HepG2 (cell line): Measurements from ENCODE around the gene CSMD2. TPM values are rescaled to one million over a fixed set of nuclear protein-coding genes. Genes with fewer than 3 reads are reported as not detected.

Experiments
- ATAC-seq: fragments of 200-7000 bp; cut with Tn5 transposase; 3 replicates; pipeline ENCODE4 v1.9.1; 2020; ENCODE audit warnings: mild to moderate bottlenecking, moderate library complexity
- BruUV-seq: library from RNA; stranded (reverse); fragments of 400-500 nt; replicated peaks from 2 replicates; lab custom pipeline; 2021; lab: Mats Ljungman, UMichigan
- CTCF ChIA-PET: fragments of 300-600 bp; formaldehyde crosslinking; extraction: SDS; loops from one replicate; lab custom pipeline; 2021; ENCODE audit warnings: low total read pairs, inconsistent platforms, low intra/inter-chr PET ratio; lab: Yijun Ruan, JAX
- POLR2A ChIA-PET: fragments of 350-600 bp; sonication (Branson Sonifier 250); formaldehyde crosslinking; loops from one replicate; lab custom pipeline; 2020; ENCODE audit warnings: antibody characterized with exemption, inconsistent platforms; lab: Yijun Ruan, JAX
- DNase-seq: peaks from one replicate; pipeline ENCODE4 v3.0.0-alpha.2; 2015; ENCODE audit warnings: low spot score
- FAIRE-seq: peaks from 3 replicates; lab custom pipeline; 2011; peaks lifted over from hg19 to GRCh38; lab: Jason Lieb, UNC
- H2AFZ ChIP-seq: one replicate; pipeline ENCODE4 v1.6.1; 2011; ENCODE audit warnings: low read length, inconsistent platforms
- H3K27ac ChIP-seq: fragments of 300-600 bp; 3 replicates; pipeline ENCODE4 v1.8.0; 2011; ENCODE audit warnings: mixed run types, mild to moderate bottlenecking, mixed read lengths, low read length, inconsistent platforms; ENCODE audit not compliant: insufficient read depth; ENCODE audit errors: extremely low read length
- H3K27me3 ChIP-seq, 2 experiments: fragments of 200-600 bp in 1 of 2; 2 replicates in 1 of 2; 3 replicates in 1 of 2; pipeline versions ENCODE4 v1.6.0 to v1.8.0; 2011; ENCODE audit warnings: low read length in 2 of 2, mild to moderate bottlenecking in 2 of 2, moderate library complexity in 2 of 2, inconsistent platforms in 1 of 2; ENCODE audit not compliant: insufficient read depth in 2 of 2, control insufficient read depth in 1 of 2
- H3K36me3 ChIP-seq, 2 experiments: fragments of 200-600 bp in 1 of 2; replicated peaks in 1 of 2; 2 replicates in 1 of 2; 3 replicates in 1 of 2; pipeline versions ENCODE4 v1.5.1 to v1.8.0; 2011; ENCODE audit warnings: low read length in 2 of 2, inconsistent platforms in 1 of 2; ENCODE audit not compliant: insufficient read depth in 2 of 2, control insufficient read depth in 1 of 2
- H3K4me1 ChIP-seq: 2 replicates; pipeline ENCODE4 v1.5.1; 2012; ENCODE audit warnings: low read length, inconsistent platforms; ENCODE audit not compliant: insufficient read depth
- H3K4me2 ChIP-seq: 2 replicates; pipeline ENCODE4 v1.6.0; 2011; ENCODE audit warnings: low read depth, low read length, inconsistent platforms
- H3K4me3 ChIP-seq, 3 experiments: fragments of 200-600 bp in 1 of 3; sonication (generic), shearing (Covaris generic) in 1 of 3; replicated peaks in 1 of 3; 2 replicates each; pipeline ENCODE4 v1.5.1; 2011 to 2016; ENCODE audit warnings: low read length in 3 of 3, inconsistent platforms in 2 of 3, low read depth in 2 of 3, mild to moderate bottlenecking in 2 of 3, control low read depth in 1 of 3, mixed read lengths in 1 of 3; ENCODE audit not compliant: insufficient read depth in 1 of 3
- H3K79me2 ChIP-seq: one replicate; pipeline ENCODE4 v1.6.1; 2011; ENCODE audit warnings: low read length, inconsistent platforms; ENCODE audit not compliant: insufficient read depth
- H3K9ac ChIP-seq: 2 replicates; pipeline ENCODE4 v1.6.0; 2011; ENCODE audit warnings: mild to moderate bottlenecking, low read depth, low read length, inconsistent platforms; ENCODE audit not compliant: insufficient read depth
- H3K9me3 ChIP-seq: 2 replicates; pipeline ENCODE4 v1.5.1; 2012; ENCODE audit warnings: mild to moderate bottlenecking, low read length
- H4K20me1 ChIP-seq: 2 replicates; pipeline ENCODE4 v1.6.0; 2011; ENCODE audit warnings: inconsistent platforms, mild to moderate bottlenecking, low read length, moderate library complexity; ENCODE audit not compliant: insufficient read depth
- EHMT2 ChIP-seq: fragments of 200-600 bp; sonication (generic); IDR thresholded peaks from 2 replicates; pipeline ENCODE4 v1.7.0; 2017; ENCODE audit warnings: antibody characterized with exemption, low read depth, low read length, borderline replicate concordance
- FOXK2 ChIP-seq: fragments of 450-650 bp; IDR thresholded peaks from 2 replicates; pipeline ENCODE4 v1.6.1; 2016
- TBP ChIP-seq: sonication (generic); formaldehyde crosslinking; IDR thresholded peaks from 2 replicates; pipeline ENCODE4 v1.5.0; 2020; ENCODE audit warnings: missing genetic modification reagents
- TEF ChIP-seq: sonication (generic); formaldehyde crosslinking; IDR thresholded peaks from 2 replicates; pipeline ENCODE4 v1.5.0; 2020; ENCODE audit warnings: missing genetic modification reagents
- TGIF2 ChIP-seq: IDR thresholded peaks from 2 replicates; pipeline ENCODE4 v1.6.1; 2016; ENCODE audit warnings: control low read depth, missing compliant biosample characterization
- ZBTB7A ChIP-seq: sonication (generic); formaldehyde crosslinking; IDR thresholded peaks from 2 replicates; pipeline ENCODE4 v1.8.0; 2022; ENCODE audit warnings: mild to moderate bottlenecking, missing genetic modification reagents
- WGBS: methylation state at CpG from one replicate; pipeline ENCODE4 v1.1.6; 2017; ENCODE audit warnings: low lambda C conversion rate; 5-methylcytosine and 5-hydroxymethylcytosine counted together
- in situ Hi-C: cut with HindIII; loops from 2 replicates; pipeline ENCODE4 v1.10.0; 2017; ENCODE audit warnings: low pct_unique_long_range_greater_than_20kb; ENCODE audit not compliant: extremely low pct_ligation_motif_present
- intact Hi-C: fragments of 100-400 bp; cut with micrococcal nuclease; formaldehyde crosslinking; loops from one replicate; pipeline ENCODE4 v1.10.0; 2022; ENCODE audit not compliant: unreplicated experiment
- polyA plus RNA-seq, 8 experiments: library from polyadenylated mRNA; depleted of rRNA in 3 of 8; stranded (reverse) in 7 of 8; unstranded in 1 of 8; fragments of >200 nt; fragmentation: Illumina TruSeq in 4 of 8; extraction: Trizol in 4 of 8; gene quantifications; 2 replicates each; pipeline versions ENCODE4 v1.2.1 to v1.2.3, GENCODE V29; 2011 to 2016; ENCODE audit warnings: low read depth in 4 of 8, missing spikeins in 1 of 8, mixed read lengths in 1 of 8; ENCODE audit not compliant: insufficient read depth in 1 of 8
- total RNA-seq, 5 experiments: library from RNA; depleted of rRNA; stranded (reverse); fragments of >200 nt; fragmentation: Illumina TruSeq; extraction: Trizol; gene quantifications; 2 replicates each; pipeline ENCODE4 v1.2.3, GENCODE V29; 2016; ENCODE audit warnings: low read depth in 1 of 5
- TF ChIP-seq, protein P1 (sequence below), 2 experiments: fragments of 450-650 bp in 1 of 2; sonication (generic) in 1 of 2; formaldehyde crosslinking in 1 of 2; IDR thresholded peaks; 2 replicates each; pipeline versions ENCODE4 v1.6.1 to v1.8.0; 2016 to 2022; ENCODE audit warnings: antibody characterized with exemption in 1 of 2, mild to moderate bottlenecking in 1 of 2, missing genetic modification reagents in 1 of 2
- TF ChIP-seq, protein P2 (sequence below): IDR thresholded peaks from 2 replicates; pipeline ENCODE4 v1.4.0; 2020; ENCODE audit warnings: mild to moderate bottlenecking, missing genetic modification reagents

Gene CSMD2
- total and polyA plus RNA-seq, 2 of the 13 experiments (the other 11 are each of a cell fraction or from before 2014, with no cell fraction given): not detected

DNA sequence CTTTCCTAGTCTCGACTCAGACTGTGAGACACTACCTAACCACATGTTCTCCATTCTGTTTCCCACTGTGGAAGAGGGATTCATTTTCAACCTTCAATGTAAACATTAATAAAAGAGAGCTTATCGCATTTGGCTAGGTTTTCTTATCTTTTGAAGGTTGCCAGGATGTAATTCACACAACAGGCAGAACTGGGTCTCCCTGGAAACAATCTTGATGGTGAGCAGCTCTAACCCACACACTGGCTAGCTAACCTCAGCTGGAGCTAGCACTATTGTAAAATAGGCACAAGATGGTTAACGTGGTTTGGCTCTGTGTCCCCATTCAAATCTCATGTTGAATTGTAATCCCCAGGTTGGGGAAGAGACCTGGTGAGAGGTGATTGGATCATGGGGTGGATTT, 617.5 kb downstream of the CSMD2 start:
- TF ChIP-seq TGIF2 (CRISPR knock-in tag) (no peak), EHMT2 (no peak), FOXK2 (no peak), TBP (CRISPR knock-in tag) (no peak), ZBTB7A (CRISPR knock-in tag) (no peak), TEF (CRISPR knock-in tag) (no peak)
- TF ChIP-seq, protein P1, sequence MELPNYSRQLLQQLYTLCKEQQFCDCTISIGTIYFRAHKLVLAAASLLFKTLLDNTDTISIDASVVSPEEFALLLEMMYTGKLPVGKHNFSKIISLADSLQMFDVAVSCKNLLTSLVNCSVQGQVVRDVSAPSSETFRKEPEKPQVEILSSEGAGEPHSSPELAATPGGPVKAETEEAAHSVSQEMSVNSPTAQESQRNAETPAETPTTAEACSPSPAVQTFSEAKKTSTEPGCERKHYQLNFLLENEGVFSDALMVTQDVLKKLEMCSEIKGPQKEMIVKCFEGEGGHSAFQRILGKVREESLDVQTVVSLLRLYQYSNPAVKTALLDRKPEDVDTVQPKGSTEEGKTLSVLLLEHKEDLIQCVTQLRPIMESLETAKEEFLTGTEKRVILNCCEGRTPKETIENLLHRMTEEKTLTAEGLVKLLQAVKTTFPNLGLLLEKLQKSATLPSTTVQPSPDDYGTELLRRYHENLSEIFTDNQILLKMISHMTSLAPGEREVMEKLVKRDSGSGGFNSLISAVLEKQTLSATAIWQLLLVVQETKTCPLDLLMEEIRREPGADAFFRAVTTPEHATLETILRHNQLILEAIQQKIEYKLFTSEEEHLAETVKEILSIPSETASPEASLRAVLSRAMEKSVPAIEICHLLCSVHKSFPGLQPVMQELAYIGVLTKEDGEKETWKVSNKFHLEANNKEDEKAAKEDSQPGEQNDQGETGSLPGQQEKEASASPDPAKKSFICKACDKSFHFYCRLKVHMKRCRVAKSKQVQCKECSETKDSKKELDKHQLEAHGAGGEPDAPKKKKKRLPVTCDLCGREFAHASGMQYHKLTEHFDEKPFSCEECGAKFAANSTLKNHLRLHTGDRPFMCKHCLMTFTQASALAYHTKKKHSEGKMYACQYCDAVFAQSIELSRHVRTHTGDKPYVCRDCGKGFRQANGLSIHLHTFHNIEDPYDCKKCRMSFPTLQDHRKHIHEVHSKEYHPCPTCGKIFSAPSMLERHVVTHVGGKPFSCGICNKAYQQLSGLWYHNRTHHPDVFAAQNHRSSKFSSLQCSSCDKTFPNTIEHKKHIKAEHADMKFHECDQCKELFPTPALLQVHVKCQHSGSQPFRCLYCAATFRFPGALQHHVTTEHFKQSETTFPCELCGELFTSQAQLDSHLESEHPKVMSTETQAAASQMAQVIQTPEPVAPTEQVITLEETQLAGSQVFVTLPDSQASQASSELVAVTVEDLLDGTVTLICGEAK (IDR thresholded peaks at IDR 0.05): no peak
- TF ChIP-seq, protein P1 (CRISPR knock-in tag; IDR thresholded peaks at IDR 0.05): no peak
- TF ChIP-seq, protein P2, sequence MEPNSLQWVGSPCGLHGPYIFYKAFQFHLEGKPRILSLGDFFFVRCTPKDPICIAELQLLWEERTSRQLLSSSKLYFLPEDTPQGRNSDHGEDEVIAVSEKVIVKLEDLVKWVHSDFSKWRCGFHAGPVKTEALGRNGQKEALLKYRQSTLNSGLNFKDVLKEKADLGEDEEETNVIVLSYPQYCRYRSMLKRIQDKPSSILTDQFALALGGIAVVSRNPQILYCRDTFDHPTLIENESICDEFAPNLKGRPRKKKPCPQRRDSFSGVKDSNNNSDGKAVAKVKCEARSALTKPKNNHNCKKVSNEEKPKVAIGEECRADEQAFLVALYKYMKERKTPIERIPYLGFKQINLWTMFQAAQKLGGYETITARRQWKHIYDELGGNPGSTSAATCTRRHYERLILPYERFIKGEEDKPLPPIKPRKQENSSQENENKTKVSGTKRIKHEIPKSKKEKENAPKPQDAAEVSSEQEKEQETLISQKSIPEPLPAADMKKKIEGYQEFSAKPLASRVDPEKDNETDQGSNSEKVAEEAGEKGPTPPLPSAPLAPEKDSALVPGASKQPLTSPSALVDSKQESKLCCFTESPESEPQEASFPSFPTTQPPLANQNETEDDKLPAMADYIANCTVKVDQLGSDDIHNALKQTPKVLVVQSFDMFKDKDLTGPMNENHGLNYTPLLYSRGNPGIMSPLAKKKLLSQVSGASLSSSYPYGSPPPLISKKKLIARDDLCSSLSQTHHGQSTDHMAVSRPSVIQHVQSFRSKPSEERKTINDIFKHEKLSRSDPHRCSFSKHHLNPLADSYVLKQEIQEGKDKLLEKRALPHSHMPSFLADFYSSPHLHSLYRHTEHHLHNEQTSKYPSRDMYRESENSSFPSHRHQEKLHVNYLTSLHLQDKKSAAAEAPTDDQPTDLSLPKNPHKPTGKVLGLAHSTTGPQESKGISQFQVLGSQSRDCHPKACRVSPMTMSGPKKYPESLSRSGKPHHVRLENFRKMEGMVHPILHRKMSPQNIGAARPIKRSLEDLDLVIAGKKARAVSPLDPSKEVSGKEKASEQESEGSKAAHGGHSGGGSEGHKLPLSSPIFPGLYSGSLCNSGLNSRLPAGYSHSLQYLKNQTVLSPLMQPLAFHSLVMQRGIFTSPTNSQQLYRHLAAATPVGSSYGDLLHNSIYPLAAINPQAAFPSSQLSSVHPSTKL (CRISPR knock-in tag): no peak
- FAIRE-seq (no peak), DNase-seq (no peak), ATAC-seq (no peak)
- H3K4me2 ChIP-seq: no peak overlapping the region
- no peak overlapping the region for H3K4me3 ChIP-seq
- no TSS peak for BruUV-seq
- ChIA-PET CTCF (no interaction called here), POLR2A (no interaction called here)
- intact Hi-C loops: no loop called here
- H3K27ac ChIP-seq: no peak overlapping the region
- no peaks in the 10 kb centered on the region for H3K9me3 ChIP-seq
- no peaks in the 10 kb centered on the region for H3K36me3 ChIP-seq
- H3K27me3 ChIP-seq: peaks cover 0 to 16% of the 10 kb centered on the region in 2 experiments; a peak in 3 of 5 replicates
- 0% methylated on average over 3 of the region's 3 CpGs for WGBS
- in situ Hi-C loops: no loop called here
- no peaks in the 10 kb centered on the region for H3K79me2 ChIP-seq
- no peak overlapping the region for H2AFZ ChIP-seq
- H3K9ac ChIP-seq: no peak overlapping the region
- H3K4me1 ChIP-seq: no peaks in the 10 kb centered on the region
- no peaks in the 10 kb centered on the region for H4K20me1 ChIP-seq
